ACHN (cell line): ENCODE data around the gene DLG1.
"Not testable (repeated sequence)": the region's sequence is repeated elsewhere in the genome, so short reads cannot be mapped to it uniquely, and the experiment has no call there.

Experiments used
- DNase-seq: peaks from one replicate; pipeline ENCODE4 v3.0.0-alpha.2; 2015
- in situ Hi-C: cut with HindIII; loops from 2 replicates; pipeline ENCODE4 v1.10.0; 2017; ENCODE audit warnings: low sequenced_read_pairs, low pct_ligation_motif_present, low pct_unique_long_range_greater_than_20kb

Gene DLG1

DNA sequence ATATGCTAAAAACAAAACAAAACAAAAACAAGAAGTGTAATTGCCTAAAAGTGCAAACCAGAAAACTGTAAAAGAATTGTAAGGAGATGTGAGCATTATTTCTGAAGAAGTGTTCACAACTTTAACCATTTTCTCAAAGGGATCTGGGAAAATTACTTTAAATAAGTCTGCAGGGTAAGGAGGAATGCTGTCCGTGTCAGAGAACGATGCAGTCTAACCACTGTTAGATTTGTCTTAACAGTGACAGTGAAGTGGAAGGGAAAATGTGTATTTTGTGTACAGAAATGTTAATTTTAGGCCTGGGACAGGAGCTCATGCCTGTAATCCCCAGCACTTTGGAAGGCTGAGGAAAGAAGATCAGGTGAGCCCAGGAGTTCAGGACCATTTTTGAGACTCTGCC lies 95.7 kb downstream of the DLG1 start:
- DNase-seq = no peak
- in situ Hi-C loops = no loop called here

DNA sequence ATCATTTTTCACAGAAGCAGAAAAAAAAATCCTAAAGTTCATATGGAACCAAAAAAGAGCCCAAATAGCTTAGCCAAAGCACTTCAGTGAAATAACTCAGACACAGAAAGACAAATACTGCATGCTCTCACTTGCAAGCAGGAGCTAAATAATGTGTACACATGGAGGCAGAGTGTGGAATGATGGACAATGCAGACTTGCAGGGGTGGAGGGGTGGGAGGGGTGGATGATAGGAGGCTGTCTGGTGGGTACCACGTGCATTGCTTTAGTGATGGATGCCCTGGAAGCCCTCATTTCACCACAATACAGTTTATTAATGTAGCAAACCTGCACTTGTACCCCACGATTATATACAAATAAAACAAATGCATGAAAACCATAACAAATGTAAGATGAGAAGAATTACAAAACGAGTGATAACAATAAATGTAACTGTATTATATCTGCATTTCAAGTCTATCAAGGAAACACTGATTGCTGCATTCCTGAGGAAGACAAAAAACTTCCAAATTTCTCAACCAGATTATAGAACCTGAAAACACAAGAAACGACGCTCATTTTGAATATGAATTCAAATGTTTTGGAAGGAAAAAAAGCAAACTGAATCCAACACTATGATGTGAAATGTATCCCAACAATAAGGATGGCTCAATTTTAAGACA lies 96.5 kb downstream of the DLG1 start:
- in situ Hi-C loops = no loop called here
- no peak for DNase-seq

DNA sequence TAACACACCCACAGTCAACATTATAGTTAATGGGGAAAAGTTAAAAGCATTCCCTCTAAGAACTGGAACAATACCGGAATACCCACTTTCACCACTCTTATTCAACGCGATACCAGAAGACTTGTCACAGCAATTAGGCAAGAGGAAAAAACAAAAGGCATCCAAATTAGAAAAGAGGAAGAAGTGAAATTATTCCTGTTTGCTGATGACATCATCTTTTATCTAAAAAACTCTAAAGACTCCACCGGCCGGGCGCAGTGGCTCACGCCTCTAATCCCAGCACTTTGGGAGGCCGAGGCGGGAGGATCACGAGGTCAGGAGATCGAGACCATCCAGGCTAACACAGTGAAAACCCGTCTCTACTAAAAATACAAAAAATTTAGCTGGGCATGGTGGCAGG lies 97.6 kb downstream of the DLG1 start:
- DNase-seq = not testable (repeated sequence)

DNA sequence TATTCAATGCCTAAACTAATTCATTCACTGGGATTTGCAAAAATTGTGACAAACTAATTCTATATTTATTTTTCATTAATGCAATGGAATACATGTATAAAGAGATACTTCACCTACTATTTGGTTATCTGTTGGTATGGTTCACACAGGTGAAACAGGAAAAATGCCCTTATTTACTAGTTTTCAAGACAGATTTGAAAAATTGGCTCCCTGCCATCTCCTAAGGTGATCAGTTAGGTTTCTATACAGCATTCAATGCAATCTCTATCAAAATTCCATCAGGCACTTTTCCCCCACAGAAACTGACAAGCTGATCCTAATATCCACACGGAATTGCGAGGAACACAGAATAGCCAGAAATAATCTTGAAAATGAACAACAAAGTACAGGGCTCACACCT lies 101.1 kb downstream of the DLG1 start:
- in situ Hi-C loops = no loop called here

More for the DNA sequence above, 97.6 kb downstream of the DLG1 start:
- in situ Hi-C loops = not testable (repeated sequence)

DNA sequence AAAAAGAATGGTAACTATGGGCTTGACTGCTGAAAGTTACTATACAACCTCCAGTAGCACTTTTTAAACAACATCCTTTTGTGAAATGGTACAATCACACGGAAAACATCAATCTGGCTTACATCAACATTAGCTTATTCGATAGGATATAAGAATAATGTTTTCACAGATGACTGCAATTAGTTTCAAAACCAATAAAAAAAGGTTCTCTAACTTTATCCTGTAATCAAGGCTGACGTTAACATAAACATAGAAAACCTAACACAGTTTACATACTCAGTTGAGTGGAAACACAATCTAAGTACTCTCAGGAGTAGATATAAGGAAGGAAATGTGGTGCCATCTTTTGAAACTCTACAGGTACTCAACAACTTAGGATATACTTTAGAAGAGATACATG lies 102.2 kb downstream of the DLG1 start:
- DNase-seq = no peak
- in situ Hi-C loops = no loop called here

More for the DNA sequence above, 101.1 kb downstream of the DLG1 start:
- no peak for DNase-seq

DNA sequence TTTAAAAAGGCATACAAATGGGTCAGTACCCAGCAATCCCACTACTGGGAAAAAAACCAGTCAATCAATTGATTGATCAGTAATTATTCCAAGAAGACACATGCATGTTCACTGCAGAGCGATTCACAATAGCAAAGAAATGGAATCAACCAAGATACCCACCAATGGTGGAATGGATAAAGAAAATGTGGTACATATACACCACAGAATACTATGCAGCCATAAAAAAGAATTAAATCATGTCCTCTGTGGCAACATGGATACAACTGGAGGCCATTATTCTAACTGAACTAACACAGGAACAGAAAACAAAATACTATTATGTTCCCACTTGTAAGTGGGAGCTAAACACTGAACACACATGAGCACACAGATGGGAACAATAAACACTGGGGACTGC lies 103.1 kb downstream of the DLG1 start:
- in situ Hi-C loops = no loop called here
- no peak for DNase-seq

DNA sequence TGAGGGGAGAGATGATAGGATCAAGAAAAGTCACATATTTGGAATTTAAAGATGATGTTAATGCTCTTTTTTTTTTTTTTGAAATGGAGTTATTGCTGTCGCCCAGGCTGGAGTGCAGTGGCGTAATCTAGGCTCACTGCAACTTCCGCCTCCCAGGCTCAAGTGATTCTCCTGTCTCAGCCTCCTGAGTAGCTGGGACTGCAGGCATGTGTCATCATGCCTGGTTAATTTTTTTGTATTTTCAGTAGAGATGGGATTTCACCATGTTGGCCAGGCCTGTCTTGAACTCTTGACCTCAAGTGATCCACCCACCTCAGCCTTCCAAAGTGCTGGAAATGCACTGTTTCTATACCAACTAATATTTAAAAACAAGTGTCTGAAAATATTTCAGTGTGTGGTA lies 104.7 kb downstream of the DLG1 start:
- DNase-seq, in situ Hi-C loops: not testable (repeated sequence)

DNA sequence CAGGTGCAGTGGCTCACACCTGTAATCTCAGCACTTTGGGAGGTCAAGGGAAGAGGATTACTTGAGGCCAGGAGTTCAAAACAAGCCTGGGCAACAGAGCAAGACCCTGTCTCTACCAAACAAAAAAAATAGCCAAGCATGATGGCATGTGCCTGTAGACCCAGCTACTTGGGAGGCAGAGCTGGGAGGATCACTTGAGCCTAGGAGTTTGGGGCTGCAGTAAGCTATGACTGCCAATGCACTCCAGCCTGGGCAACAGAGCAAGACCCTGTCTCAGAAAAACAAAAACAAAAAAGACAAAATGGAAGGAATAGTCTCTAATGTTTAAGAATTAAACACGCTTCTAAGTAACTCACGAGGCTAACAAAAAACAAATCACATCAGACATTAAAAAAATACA lies 106.5 kb downstream of the DLG1 start:
- in situ Hi-C loops = no loop called here
- DNase-seq = no peak

DNA sequence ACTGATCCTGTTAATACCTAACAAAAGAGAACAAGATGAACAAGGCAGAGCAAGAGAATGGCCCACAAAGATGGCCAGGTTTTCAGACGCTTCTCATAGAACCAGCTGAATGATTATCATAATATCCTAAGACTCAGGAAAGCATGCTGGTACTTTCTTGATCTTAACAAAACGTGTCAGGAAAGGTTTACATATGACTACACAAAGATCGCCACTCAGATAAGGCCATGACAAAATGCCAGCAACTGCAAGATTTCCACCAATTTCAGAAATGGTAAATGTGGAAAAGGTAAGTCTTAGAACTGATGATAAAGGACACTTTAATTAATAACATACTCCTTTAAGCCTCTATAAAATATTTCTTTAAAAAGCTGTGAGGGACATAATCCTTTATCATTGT lies 108.8 kb downstream of the DLG1 start:
- DNase-seq = no peak
- in situ Hi-C loops = no loop called here

DNA sequence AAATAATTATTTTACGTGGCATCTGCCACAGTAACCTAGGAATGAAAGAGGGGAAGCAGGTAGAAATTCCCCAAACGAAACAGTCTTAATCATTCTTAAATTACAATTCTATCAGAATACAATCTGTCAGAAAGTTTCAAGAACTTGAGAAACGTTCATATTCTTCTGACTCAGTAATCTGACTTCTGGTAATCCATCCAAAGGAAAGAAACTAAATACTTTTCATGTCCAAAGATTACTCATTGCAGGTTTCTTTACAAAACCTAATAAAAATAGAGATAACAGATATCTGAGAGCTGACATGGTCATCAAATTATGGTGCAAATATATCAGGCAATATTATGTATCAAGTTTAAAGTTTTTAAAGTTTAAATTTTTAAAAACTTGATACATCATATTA lies 109.4 kb downstream of the DLG1 start:
- in situ Hi-C loops = no loop called here
- no peak for DNase-seq

DNA sequence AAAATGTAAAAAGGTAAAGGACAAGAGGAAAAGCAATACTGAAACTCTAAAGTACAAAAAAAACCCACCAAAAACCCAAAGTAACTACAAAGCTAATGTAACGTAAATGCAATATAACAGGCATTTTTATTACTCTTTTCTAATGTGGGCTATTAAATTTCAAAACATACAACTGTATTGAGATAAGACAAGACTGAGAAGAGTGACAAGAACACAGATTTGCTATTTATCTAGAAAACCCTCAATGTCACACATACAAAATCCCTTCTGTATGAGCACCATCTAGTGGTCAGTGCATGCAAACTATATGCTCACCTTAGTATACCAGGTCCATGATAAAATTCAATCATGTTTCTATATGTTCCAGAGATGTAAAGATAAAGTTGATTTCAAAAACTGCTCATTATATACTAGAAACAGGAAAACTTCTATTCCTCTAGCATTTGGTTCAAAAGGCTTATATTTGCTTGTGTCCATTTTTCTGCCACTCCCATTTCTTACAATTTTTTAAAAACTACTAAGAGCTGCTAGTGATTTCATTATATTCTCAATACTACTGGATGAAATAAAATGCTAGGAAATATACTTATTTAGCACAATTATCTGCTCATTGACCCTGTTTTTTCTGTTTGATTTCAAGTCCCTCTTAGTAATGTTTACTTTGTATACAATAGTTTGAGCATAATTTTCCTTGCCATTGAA lies 111.4 kb downstream of the DLG1 start:
- DNase-seq = peak; percentile 56
- in situ Hi-C loops = no loop called here

DNA sequence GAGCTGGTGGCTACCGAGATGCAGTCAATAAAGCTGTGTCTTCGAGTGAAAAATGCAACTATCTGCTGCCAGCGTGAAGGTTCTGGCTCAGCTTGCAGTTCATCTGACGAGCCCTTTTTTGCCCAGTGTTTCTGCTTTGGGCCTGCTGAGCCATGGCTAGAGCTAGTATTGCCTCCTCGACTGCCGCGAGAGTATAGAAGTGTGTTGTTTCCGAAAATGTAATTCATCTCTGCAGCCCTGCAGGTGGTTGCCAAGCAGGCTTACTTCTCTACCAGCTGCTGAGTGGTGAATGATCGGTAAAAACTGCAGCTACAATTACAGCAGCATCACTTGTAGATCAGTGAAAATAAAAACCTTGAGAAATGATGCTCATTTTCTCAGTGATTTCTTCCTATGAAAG lies 114.8 kb downstream of the DLG1 start:
- in situ Hi-C loops = no loop called here

DNA sequence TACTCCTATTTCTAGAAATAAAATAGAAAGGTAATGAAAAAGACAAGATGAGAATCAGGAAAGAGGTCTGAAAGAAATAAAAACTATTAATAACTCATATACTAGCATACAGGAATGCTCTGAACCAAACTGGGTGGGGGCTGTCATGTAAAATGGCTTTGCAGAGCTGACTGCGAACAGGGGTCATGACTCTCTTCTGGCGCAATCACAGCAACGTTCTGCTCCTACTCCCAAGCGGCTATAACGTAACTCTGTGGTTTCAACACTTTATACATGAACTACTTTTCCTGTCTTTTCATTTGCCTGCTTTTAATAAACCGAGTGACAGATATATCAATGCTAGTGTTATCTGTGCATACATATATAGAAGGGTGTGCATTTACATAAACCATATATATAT lies 116.7 kb downstream of the DLG1 start:
- in situ Hi-C loops = no loop called here
- DNase-seq = no peak

More for the DNA sequence above, 114.8 kb downstream of the DLG1 start:
- no peak for DNase-seq

DNA sequence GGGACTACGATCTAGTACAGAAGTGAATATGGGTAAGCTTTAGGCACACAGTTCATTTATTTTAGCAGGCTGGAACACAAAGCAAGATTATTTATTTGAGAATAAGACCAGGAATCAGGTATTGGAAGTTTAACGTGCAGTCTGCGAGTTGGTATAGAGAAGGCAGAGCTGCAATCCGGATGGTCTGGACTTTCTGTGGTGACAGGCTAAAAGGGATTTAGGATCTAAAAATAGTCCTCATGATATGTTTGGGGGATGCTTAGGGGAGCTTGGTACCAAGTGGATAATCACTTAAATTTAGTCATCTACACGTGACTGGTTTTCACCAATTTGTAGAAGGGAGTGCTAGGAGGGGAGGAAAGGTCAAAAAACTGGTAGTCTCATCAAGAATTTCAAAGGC lies 119.4 kb downstream of the DLG1 start:
- in situ Hi-C loops = no loop called here

DNA sequence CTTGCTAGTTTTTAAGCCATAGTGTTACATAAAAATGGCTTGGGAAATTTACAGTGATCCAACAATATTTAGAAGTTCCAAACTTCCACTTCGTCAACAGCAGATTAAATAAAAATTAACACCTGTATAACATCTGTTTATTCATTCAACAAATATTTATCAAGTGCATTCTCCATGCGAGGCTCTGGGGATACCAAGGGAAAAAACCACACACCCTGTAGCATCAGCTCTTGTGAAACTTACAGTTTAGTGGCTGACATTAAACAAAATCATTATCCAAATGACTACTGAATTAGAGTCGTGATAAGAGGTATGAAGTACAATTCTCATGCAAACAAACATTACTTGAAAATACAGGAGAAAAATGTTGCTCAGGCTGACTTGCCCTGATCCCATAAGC lies 122.9 kb downstream of the DLG1 start:
- DNase-seq = no peak
- in situ Hi-C loops = no loop called here

More for the DNA sequence above, 119.4 kb downstream of the DLG1 start:
- no peak for DNase-seq

DNA sequence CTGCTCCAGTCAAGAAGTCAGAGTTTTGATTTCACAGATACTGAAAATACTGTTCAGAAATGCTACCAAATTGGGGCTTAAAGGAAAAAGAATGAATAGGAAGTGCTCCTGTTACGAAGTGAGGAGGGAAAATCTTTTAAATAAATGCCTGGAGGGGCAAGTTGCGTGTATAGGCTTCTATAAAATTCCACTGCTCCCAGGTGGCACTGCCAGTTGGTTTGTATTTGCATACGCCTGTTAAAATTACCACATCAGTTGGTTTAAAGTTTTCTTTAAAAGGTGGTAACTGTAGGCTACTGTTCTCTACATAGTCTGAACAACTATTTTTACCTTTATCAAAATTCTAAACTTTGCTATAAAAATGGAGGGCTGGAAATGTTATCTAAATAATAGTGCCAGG lies 123.5 kb downstream of the DLG1 start:
- in situ Hi-C loops = no loop called here
- DNase-seq = no peak

DNA sequence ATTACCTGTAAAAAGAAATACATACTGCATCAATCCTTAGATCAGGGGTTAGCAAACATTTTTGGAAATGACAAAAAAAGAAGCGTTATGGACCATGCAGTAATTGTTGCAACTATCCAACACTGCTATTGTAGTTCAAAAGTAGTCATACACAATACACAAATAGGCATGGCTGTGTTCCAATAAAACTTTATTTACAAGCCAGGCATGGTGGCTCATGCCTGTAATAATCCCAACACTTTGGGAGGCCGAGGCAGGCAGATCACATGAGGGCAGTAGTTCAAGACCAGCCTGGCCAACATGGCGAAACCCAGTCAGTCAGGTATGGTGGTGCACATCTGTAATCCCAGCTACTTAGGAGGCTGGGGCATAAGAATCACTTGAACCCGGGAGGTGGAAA lies 124.8 kb downstream of the DLG1 start:
- in situ Hi-C loops = no loop called here
- DNase-seq = no peak

DNA sequence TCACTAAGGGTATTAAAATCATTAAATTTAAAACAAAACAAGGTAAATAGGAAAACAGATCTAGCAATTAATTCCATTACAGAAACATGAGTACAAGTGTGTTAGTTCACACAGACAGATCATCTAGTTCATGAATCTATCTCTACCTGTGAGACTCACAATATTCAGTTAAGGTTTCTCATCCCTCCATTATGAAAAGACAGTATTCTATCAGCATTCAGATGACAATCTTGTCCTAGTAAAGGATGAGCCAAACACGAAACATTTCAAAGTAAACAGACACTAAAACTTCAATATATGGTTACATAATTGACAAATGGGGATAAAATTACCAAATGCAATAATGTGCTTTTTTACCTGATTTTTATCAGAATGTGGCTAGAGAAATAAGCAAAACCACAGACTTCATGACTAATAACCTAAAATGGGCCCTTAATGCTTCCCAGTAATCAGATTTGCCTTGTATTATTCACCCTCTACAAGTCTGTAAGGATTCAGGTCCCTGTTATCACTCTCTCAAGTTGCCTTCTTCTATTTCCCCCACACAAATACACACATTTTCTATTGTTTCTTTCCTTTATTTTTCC lies 126.8 kb downstream of the DLG1 start:
- DNase-seq = no peak
- in situ Hi-C loops = no loop called here

DNA sequence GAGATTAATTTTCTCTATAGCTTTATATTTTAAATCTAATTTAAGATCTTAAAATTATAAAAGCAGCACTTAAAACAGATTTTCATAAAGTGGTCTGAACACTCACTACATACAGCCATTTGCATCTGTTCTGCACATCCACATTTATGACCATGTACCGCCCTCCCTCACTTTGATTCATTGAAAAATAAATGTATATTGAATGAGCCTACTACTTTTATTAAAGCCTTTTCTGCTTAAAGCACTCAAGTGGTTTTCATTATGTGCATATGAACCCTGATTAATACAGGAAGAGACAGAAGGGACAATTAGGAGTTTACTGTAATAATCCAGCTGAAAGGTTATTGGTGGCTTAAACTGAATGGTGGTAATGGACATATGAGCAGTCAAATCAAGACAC lies 129.4 kb downstream of the DLG1 start:
- DNase-seq = no peak
- in situ Hi-C loops = no loop called here

DNA sequence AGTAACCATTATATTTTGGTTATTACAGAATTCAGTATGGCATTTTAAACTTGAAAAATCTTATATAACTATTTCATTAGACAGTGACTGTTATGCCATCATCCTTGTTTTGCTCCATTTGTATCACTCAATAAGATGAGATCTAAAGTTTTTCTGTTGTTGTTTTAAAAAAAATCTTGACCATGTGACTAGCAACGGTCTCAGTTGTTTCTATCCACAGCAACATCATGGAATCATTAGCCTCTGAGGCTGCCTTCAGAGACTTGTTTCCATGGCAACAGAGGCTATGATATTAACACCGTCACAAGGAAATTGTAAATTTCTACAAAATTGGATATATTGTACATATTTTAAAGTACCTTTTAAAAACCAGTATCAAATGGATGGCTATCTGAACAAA lies 129.8 kb downstream of the DLG1 start:
- in situ Hi-C loops = no loop called here
- peak; percentile 18 for DNase-seq
